CD14-positive monocyte (primary cell): ENCODE data around the gene ATG9B. TPM values are rescaled to one million over a fixed set of nuclear protein-coding genes. Genes with fewer than 3 reads are reported as not detected.
A peak's percentile ranks its signal among the peaks of the same experiment; 100 is the strongest.
"Not testable (repeated sequence)": the region's sequence is repeated elsewhere in the genome, so short reads cannot be mapped to it uniquely, and the experiment has no call there.

Source experiments
- DNase-seq, 3 donors: peaks; one replicate each; pipeline ENCODE4 v3.0.0-alpha.2; 2011 to 2022
- H2AFZ ChIP-seq: 2 replicates; pipeline ENCODE4 v1.6.0; 2012; ENCODE audit warnings: mild to moderate bottlenecking, low read depth, low read length, inconsistent platforms; ENCODE audit not compliant: insufficient read depth, poor library complexity, severe bottlenecking
- H3K27ac ChIP-seq, 2 donors: 1 replicate in 1 of 2; 2 replicates in 1 of 2; pipeline ENCODE4 v1.5.1; 2012 to 2013; ENCODE audit warnings: low read length in 2 of 2, control low read depth in 1 of 2, inconsistent platforms in 1 of 2, low read depth in 1 of 2, mild to moderate bottlenecking in 1 of 2
- H3K27me3 ChIP-seq, 2 donors: one replicate each; pipeline versions ENCODE4 v1.6.0 to v1.6.1; 2011 to 2013; ENCODE audit warnings: low read length in 2 of 2; ENCODE audit not compliant: control insufficient read depth in 2 of 2, insufficient read depth in 2 of 2
- H3K36me3 ChIP-seq, 2 donors: replicated peaks in 1 of 2; 1 replicate in 1 of 2; 2 replicates in 1 of 2; pipeline versions ENCODE4 v1.5.1 to v1.6.1; 2012 to 2013; ENCODE audit warnings: low read length in 2 of 2, control low read depth in 1 of 2, inconsistent platforms in 1 of 2, mild to moderate bottlenecking in 1 of 2; ENCODE audit not compliant: insufficient read depth in 2 of 2, control insufficient read depth in 1 of 2
- H3K4me1 ChIP-seq, 2 donors: 1 replicate in 1 of 2; 2 replicates in 1 of 2; pipeline versions ENCODE4 v1.5.1 to v1.6.1; 2012 to 2013; ENCODE audit warnings: low read length in 2 of 2, control low read depth in 1 of 2, inconsistent platforms in 1 of 2, mild to moderate bottlenecking in 1 of 2, moderate library complexity in 1 of 2; ENCODE audit not compliant: insufficient read depth in 2 of 2, control insufficient read depth in 1 of 2
- H3K4me2 ChIP-seq: replicated peaks from 2 replicates; pipeline ENCODE3; 2012; ENCODE audit warnings: low read length, moderate library complexity, mild to moderate bottlenecking; ENCODE audit not compliant: poor library complexity, severe bottlenecking; ENCODE audit errors: extremely low read depth
- H3K4me3 ChIP-seq, 3 experiments: fragments of 200-600 bp in 1 of 3; sonication (generic) in 1 of 3; replicated peaks in 1 of 3; 1 replicate in 2 of 3; 2 replicates in 1 of 3; pipeline ENCODE4 v1.5.1; 2011 to 2013; ENCODE audit warnings: low read length in 3 of 3, mild to moderate bottlenecking in 3 of 3, control low read depth in 2 of 3, low read depth in 2 of 3, inconsistent platforms in 1 of 3, moderate library complexity in 1 of 3
- H3K79me2 ChIP-seq: 2 replicates; pipeline ENCODE4 v1.6.0; 2012; ENCODE audit warnings: mild to moderate bottlenecking, control low read depth, inconsistent platforms, low read length, moderate library complexity; ENCODE audit not compliant: insufficient read depth
- H3K9ac ChIP-seq: 2 replicates; pipeline ENCODE4 v1.6.0; 2017; ENCODE audit warnings: low read length, mild to moderate bottlenecking; ENCODE audit not compliant: insufficient read depth, poor library complexity, severe bottlenecking
- H3K9me3 ChIP-seq, 2 donors: replicated peaks in 1 of 2; 1 replicate in 1 of 2; 2 replicates in 1 of 2; pipeline versions ENCODE4 v1.5.1 to v1.6.1; 2012 to 2013; ENCODE audit warnings: low read length in 2 of 2, control low read depth in 1 of 2; ENCODE audit not compliant: control insufficient read depth in 1 of 2, insufficient read depth in 1 of 2
- H4K20me1 ChIP-seq: 2 replicates; pipeline ENCODE4 v1.6.0; 2012; ENCODE audit warnings: mild to moderate bottlenecking, low read length, control low read depth, moderate library complexity; ENCODE audit not compliant: insufficient read depth
- H3K27ac Mint-ChIP-seq, 7 donors: one replicate each; pipeline ENCODE4 v1.8.0; 2020; ENCODE audit warnings: mild to moderate bottlenecking in 7 of 7, mixed read lengths in 7 of 7, moderate library complexity in 6 of 7, inconsistent platforms in 2 of 7
- H3K27me3 Mint-ChIP-seq, 3 donors: one replicate each; pipeline ENCODE4 v1.8.0; 2021 to 2022; ENCODE audit warnings: low read depth in 3 of 3, mild to moderate bottlenecking in 3 of 3, mixed read lengths in 3 of 3, moderate library complexity in 3 of 3, inconsistent platforms in 1 of 3
- H3K36me3 Mint-ChIP-seq, 2 donors: one replicate each; pipeline ENCODE4 v1.8.0; 2020; ENCODE audit warnings: mixed read lengths in 2 of 2, inconsistent platforms in 1 of 2, mild to moderate bottlenecking in 1 of 2
- H3K4me1 Mint-ChIP-seq: one replicate; pipeline ENCODE4 v1.8.0; 2020; ENCODE audit warnings: mild to moderate bottlenecking, mixed read lengths
- H3K4me3 Mint-ChIP-seq, 2 donors: one replicate each; pipeline ENCODE4 v1.8.0; 2020; ENCODE audit warnings: mild to moderate bottlenecking in 2 of 2, mixed read lengths in 2 of 2, moderate library complexity in 1 of 2
- H3K9me3 Mint-ChIP-seq, 7 donors: one replicate each; pipeline ENCODE4 v1.8.0; 2020 to 2022; ENCODE audit warnings: mixed read lengths in 7 of 7, mild to moderate bottlenecking in 6 of 7, moderate library complexity in 6 of 7, inconsistent platforms in 2 of 7
- WGBS: methylation state at CpG from one replicate; pipeline ENCODE4 v1.1.5; 2013; ENCODE audit warnings: missing lambda C conversion rate; ENCODE audit not compliant: insufficient coverage; 5-methylcytosine and 5-hydroxymethylcytosine counted together
- intact Hi-C, 2 donors: fragments of 100-400 bp; cut with micrococcal nuclease; formaldehyde crosslinking; loops; one replicate each; pipeline versions ENCODE4 v1.15.0 to v1.15.1; 2023
- polyA plus RNA-seq, 3 donors: library from polyadenylated mRNA; depleted of rRNA in 1 of 3; unstranded in 2 of 3; stranded (reverse) in 1 of 3; fragments of 300-500 nt in 2 of 3; fragments of >200 nt in 1 of 3; fragmentation: Illumina TruSeq in 2 of 3; gene quantifications; 1 replicate in 2 of 3; 2 replicates in 1 of 3; pipeline ENCODE4 v1.2.3, GENCODE V29; 2012 to 2021
- TF ChIP-seq, protein P1 (sequence below): fragments of 200-600 bp; IDR thresholded peaks from one replicate; pipeline ENCODE4 v1.8.0; 2022; ENCODE audit warnings: antibody characterized with exemption, mild to moderate bottlenecking

Gene ATG9B
- polyA plus RNA-seq, 3 donors = 0.21 to 0.30 TPM; not detected in 1

DNA sequence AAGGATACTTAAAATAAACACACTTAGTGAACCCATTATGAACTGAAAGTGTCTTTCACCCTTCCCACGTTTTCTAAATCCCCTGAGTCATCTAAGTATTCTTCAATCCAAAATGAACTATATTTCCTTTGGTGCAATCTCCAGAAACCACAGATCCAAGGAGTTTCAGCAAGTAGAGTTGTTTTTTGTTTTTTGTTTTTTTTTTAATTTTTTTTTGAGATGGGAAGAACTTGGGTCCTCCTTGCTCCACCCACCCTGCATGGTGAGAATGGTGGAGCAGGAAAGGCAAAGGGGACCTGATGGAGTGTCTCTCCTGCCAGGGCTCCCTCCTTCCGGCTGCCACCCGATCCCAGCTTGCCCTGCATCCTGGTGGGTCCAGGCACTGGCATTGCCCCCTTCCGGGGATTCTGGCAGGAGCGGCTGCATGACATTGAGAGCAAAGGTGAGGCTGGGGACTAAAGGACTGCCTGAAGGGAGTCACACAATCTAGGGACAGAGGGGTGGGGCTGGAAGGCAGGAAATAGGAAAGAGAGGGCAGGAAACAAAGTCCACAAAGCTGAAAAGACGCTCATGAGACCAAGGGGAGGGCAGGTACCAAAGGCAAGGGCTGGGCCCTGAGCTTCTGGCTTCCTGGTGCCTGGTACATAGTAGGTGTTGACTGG is 12.1 kb downstream of the ATG9B start:
- peaks cover 48 to 90% (median 52%) of the 10 kb centered on the region in 3 donors for H3K27me3 Mint-ChIP-seq
- WGBS = 81% methylated on average over 3 of the region's 6 CpGs
- intact Hi-C loops = loop anchor here in 1 of 2 donors (5.0 kb wide), 1 partner anchor 100 kb away; no protein-coding TSS in a partner anchor
- no peaks in the 10 kb centered on the region for H3K36me3 ChIP-seq
- no peaks in the 10 kb centered on the region for H3K79me2 ChIP-seq
- H3K27me3 ChIP-seq = peaks cover 2 to 46% of the 10 kb centered on the region in 2 donors
- TF ChIP-seq, protein P1, sequence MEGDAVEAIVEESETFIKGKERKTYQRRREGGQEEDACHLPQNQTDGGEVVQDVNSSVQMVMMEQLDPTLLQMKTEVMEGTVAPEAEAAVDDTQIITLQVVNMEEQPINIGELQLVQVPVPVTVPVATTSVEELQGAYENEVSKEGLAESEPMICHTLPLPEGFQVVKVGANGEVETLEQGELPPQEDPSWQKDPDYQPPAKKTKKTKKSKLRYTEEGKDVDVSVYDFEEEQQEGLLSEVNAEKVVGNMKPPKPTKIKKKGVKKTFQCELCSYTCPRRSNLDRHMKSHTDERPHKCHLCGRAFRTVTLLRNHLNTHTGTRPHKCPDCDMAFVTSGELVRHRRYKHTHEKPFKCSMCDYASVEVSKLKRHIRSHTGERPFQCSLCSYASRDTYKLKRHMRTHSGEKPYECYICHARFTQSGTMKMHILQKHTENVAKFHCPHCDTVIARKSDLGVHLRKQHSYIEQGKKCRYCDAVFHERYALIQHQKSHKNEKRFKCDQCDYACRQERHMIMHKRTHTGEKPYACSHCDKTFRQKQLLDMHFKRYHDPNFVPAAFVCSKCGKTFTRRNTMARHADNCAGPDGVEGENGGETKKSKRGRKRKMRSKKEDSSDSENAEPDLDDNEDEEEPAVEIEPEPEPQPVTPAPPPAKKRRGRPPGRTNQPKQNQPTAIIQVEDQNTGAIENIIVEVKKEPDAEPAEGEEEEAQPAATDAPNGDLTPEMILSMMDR = no peak
- H3K27ac ChIP-seq = no peak overlapping the region
- peaks cover 0 to 4% of the 10 kb centered on the region in 2 donors for H3K9me3 ChIP-seq
- H3K9me3 Mint-ChIP-seq = peaks cover 0 to 8% (median 0%) of the 10 kb centered on the region in 7 donors
- DNase-seq = no peak
- peak overlapping the region in 1 of 2 donors; percentile 80 for H3K4me3 Mint-ChIP-seq
- H3K4me2 ChIP-seq = no peak overlapping the region
- H2AFZ ChIP-seq = no peak overlapping the region
- H3K4me3 ChIP-seq = no peak overlapping the region
- H3K9ac ChIP-seq = no peak overlapping the region
- peaks cover 54% of the 10 kb centered on the region for H3K4me1 Mint-ChIP-seq
- peaks cover 35 to 57% of the 10 kb centered on the region in 2 donors for H3K4me1 ChIP-seq
- H3K36me3 Mint-ChIP-seq = peaks cover 0 to 5% of the 10 kb centered on the region in 2 donors
- peak overlapping the region in 3 of 7 donors; percentile 44 to 63 (median 48) for H3K27ac Mint-ChIP-seq
- no peaks in the 10 kb centered on the region for H4K20me1 ChIP-seq

DNA sequence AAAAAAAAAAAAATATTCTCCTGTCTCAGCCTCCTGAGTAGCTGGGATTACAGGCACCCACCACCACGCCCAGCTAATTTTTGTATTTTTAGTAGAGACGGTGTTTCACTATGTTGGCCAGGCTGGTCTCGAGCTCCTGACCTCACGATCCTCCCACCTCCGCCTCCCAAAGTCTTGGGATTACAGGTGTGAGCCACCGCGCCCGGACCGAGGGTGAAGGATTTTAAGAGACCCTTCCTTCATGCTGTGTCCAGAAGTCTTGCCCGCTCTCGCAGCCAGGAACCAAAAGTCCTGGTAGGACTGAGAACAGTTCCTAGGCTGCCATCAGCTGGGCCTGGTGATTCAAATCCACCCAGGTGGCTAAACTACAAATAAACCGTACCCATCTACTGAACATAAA is 12.7 kb downstream of the ATG9B start:
- not testable (repeated sequence) for H3K27ac ChIP-seq, H4K20me1 ChIP-seq, H3K79me2 ChIP-seq, H3K36me3 Mint-ChIP-seq, H3K9ac ChIP-seq, H3K36me3 ChIP-seq, H3K4me3 ChIP-seq, H3K4me2 ChIP-seq, H3K9me3 ChIP-seq, H3K9me3 Mint-ChIP-seq, DNase-seq, H2AFZ ChIP-seq
- H3K4me1 Mint-ChIP-seq = peaks cover 54% of the 10 kb centered on the region
- 100% methylated on average over 2 of the region's 12 CpGs for WGBS
- H3K27me3 Mint-ChIP-seq = peaks cover 48 to 85% (median 50%) of the 10 kb centered on the region in 3 donors
- peak overlapping the region in 2 of 7 donors; percentile 63 for H3K27ac Mint-ChIP-seq
- intact Hi-C loops = loop anchor here in 1 of 2 donors (5.0 kb wide), 1 partner anchor 101 kb away; no protein-coding TSS in a partner anchor
- peak overlapping the region in 1 of 2 donors; percentile 80 for H3K4me3 Mint-ChIP-seq
- peaks cover 35 to 57% of the 10 kb centered on the region in 2 donors for H3K4me1 ChIP-seq
- H3K27me3 ChIP-seq = peaks cover 2 to 42% of the 10 kb centered on the region in 2 donors
